Measurements from ENCODE around the gene PRMT3. TPM values are rescaled to one million over a fixed set of nuclear protein-coding genes. Genes with fewer than 3 reads are reported as not detected.

Gene PRMT3
- total RNA-seq, 1 experiment from 2014 or later = 31.4 TPM

DNA sequence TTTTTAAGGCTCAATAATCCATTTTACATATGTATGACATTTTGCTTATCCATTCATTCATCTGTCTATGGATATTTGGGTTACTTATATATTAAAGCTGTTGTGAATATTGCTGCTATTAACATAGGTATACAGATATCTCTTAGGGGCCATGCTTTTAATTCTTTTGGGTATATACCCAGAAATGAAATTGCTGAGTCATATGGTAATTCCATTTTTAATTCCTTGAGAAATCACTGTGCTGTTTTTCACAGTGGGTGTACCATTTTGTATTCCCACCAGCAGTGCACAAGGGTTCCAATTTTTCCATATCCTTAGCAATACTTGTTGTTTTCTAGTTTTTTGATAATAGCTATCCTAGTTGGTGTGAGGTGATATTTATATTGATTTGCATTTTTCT lies 19.0 kb downstream of the PRMT3 start:
- POLR2A ChIA-PET = no interaction called here
- no peaks in the 10 kb centered on the region for H3K4me1 Mint-ChIP-seq
- ATAC-seq (no peak), DNase-seq (ENCODE audit: low spot score) (no peak)
- no peak overlapping the region for H3K27ac Mint-ChIP-seq
- peaks cover 23% of the 10 kb centered on the region for H3K36me3 Mint-ChIP-seq
- CTCF ChIA-PET = no interaction called here
- H3K9me3 Mint-ChIP-seq = no peaks in the 10 kb centered on the region
- H3K27me3 Mint-ChIP-seq (ENCODE audit: low read depth) = no peaks in the 10 kb centered on the region
- H3K4me3 Mint-ChIP-seq = no peak overlapping the region
- TF ChIP-seq EMX1 (CRISPR knock-in tag; IDR thresholded peaks at IDR 0.05) (no peak), PRRX2 (CRISPR knock-in tag; IDR thresholded peaks at IDR 0.05) (no peak), ZNF232 (CRISPR knock-in tag; IDR thresholded peaks at IDR 0.05) (no peak), JUN (CRISPR knock-in tag; IDR thresholded peaks at IDR 0.05) (no peak), FOXK1 (CRISPR knock-in tag; IDR thresholded peaks at IDR 0.05) (no peak), ESRRA (CRISPR knock-in tag; IDR thresholded peaks at IDR 0.05; ENCODE audit: borderline replicate concordance) (no peak), CREM (CRISPR knock-in tag; IDR thresholded peaks at IDR 0.05) (no peak), OVOL2 (CRISPR knock-in tag; IDR thresholded peaks at IDR 0.05; ENCODE audit: borderline replicate concordance) (no peak), CBFB (CRISPR knock-in tag; IDR thresholded peaks at IDR 0.05; ENCODE audit: low read depth) (no peak)
- TF ChIP-seq, protein P1, sequence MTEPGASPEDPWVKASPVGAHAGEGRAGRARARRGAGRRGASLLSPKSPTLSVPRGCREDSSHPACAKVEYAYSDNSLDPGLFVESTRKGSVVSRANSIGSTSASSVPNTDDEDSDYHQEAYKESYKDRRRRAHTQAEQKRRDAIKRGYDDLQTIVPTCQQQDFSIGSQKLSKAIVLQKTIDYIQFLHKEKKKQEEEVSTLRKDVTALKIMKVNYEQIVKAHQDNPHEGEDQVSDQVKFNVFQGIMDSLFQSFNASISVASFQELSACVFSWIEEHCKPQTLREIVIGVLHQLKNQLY (CRISPR knock-in tag; IDR thresholded peaks at IDR 0.05) = no peak
- TF ChIP-seq, protein P2, sequence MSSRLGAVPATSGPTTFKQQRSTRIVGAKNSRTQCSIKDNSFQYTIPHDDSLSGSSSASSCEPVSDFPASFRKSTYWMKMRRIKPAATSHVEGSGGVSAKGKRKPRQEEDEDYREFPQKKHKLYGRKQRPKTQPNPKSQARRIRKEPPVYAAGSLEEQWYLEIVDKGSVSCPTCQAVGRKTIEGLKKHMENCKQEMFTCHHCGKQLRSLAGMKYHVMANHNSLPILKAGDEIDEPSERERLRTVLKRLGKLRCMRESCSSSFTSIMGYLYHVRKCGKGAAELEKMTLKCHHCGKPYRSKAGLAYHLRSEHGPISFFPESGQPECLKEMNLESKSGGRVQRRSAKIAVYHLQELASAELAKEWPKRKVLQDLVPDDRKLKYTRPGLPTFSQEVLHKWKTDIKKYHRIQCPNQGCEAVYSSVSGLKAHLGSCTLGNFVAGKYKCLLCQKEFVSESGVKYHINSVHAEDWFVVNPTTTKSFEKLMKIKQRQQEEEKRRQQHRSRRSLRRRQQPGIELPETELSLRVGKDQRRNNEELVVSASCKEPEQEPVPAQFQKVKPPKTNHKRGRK (CRISPR knock-in tag; IDR thresholded peaks at IDR 0.05; ENCODE audit: borderline replicate concordance) = no peak
- TF ChIP-seq, protein P3, sequence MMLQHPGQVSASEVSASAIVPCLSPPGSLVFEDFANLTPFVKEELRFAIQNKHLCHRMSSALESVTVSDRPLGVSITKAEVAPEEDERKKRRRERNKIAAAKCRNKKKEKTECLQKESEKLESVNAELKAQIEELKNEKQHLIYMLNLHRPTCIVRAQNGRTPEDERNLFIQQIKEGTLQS (CRISPR knock-in tag; conservative IDR thresholded peaks at IDR 0.05) = no peak
- TF ChIP-seq, protein P4, sequence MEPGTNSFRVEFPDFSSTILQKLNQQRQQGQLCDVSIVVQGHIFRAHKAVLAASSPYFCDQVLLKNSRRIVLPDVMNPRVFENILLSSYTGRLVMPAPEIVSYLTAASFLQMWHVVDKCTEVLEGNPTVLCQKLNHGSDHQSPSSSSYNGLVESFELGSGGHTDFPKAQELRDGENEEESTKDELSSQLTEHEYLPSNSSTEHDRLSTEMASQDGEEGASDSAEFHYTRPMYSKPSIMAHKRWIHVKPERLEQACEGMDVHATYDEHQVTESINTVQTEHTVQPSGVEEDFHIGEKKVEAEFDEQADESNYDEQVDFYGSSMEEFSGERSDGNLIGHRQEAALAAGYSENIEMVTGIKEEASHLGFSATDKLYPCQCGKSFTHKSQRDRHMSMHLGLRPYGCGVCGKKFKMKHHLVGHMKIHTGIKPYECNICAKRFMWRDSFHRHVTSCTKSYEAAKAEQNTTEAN (CRISPR knock-in tag; IDR thresholded peaks at IDR 0.05) = no peak
- TF ChIP-seq, protein P5, sequence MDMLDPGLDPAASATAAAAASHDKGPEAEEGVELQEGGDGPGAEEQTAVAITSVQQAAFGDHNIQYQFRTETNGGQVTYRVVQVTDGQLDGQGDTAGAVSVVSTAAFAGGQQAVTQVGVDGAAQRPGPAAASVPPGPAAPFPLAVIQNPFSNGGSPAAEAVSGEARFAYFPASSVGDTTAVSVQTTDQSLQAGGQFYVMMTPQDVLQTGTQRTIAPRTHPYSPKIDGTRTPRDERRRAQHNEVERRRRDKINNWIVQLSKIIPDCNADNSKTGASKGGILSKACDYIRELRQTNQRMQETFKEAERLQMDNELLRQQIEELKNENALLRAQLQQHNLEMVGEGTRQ (CRISPR knock-in tag; IDR thresholded peaks at IDR 0.05) = no peak

DNA sequence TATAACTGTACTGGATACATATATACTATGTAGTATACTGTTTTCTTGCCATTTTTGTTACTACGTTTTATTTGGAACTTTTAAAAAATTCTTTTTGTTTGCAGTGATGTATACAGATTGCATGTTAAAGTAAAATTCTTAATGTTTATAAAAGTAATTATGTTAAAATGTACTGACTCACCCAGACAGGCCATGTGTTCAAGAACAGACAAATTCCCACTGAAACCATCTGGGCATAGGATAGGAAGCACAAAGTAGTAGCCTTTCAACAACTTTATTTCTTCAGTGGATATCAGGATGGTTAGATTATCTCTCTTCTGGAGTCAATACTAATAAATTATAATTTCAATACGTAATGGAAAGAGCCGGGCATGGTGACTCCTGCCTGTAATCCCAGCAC lies 19.8 kb downstream of the PRMT3 start:
- Mint-ChIP-seq H3K4me3 (no peak overlapping the region), H3K36me3 (peaks cover 17% of the 10 kb centered on the region), H3K4me1 (no peaks in the 10 kb centered on the region), H3K27ac (no peak overlapping the region), H3K27me3 (ENCODE audit: low read depth) (no peaks in the 10 kb centered on the region), H3K9me3 (no peaks in the 10 kb centered on the region)
- TF ChIP-seq, protein P3 (CRISPR knock-in tag; conservative IDR thresholded peaks at IDR 0.05) = no peak
- TF ChIP-seq, protein P6, sequence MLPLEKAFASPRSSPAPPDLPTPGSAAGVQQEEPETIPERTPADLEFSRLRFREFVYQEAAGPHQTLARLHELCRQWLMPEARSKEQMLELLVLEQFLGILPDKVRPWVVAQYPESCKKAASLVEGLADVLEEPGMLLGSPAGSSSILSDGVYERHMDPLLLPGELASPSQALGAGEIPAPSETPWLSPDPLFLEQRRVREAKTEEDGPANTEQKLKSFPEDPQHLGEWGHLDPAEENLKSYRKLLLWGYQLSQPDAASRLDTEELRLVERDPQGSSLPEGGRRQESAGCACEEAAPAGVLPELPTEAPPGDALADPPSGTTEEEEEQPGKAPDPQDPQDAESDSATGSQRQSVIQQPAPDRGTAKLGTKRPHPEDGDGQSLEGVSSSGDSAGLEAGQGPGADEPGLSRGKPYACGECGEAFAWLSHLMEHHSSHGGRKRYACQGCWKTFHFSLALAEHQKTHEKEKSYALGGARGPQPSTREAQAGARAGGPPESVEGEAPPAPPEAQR (CRISPR knock-in tag; IDR thresholded peaks at IDR 0.05) = no peak
- no peak for TF ChIP-seq IRF2 (CRISPR knock-in tag; IDR thresholded peaks at IDR 0.05; ENCODE audit: borderline replicate concordance, low read depth)
- TF ChIP-seq, protein P7, sequence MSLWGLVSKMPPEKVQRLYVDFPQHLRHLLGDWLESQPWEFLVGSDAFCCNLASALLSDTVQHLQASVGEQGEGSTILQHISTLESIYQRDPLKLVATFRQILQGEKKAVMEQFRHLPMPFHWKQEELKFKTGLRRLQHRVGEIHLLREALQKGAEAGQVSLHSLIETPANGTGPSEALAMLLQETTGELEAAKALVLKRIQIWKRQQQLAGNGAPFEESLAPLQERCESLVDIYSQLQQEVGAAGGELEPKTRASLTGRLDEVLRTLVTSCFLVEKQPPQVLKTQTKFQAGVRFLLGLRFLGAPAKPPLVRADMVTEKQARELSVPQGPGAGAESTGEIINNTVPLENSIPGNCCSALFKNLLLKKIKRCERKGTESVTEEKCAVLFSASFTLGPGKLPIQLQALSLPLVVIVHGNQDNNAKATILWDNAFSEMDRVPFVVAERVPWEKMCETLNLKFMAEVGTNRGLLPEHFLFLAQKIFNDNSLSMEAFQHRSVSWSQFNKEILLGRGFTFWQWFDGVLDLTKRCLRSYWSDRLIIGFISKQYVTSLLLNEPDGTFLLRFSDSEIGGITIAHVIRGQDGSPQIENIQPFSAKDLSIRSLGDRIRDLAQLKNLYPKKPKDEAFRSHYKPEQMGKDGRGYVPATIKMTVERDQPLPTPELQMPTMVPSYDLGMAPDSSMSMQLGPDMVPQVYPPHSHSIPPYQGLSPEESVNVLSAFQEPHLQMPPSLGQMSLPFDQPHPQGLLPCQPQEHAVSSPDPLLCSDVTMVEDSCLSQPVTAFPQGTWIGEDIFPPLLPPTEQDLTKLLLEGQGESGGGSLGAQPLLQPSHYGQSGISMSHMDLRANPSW (CRISPR knock-in tag; conservative IDR thresholded peaks at IDR 0.05; ENCODE audit: low read depth) = no peak
- TF ChIP-seq TEAD4 (CRISPR knock-in tag; IDR thresholded peaks at IDR 0.05) = no peak
- TF ChIP-seq CREM (CRISPR knock-in tag; IDR thresholded peaks at IDR 0.05) = no peak
- no peak for TF ChIP-seq SMAD4 (CRISPR knock-in tag; IDR thresholded peaks at IDR 0.05)
- TF ChIP-seq KAT7 (CRISPR knock-in tag; IDR thresholded peaks at IDR 0.05; ENCODE audit: borderline replicate concordance) = no peak
- POLR2A ChIA-PET = no interaction called here
- DNase-seq (ENCODE audit: low spot score) = no peak
- CTCF ChIA-PET = interaction anchor here (1.4 kb wide), 1 partner anchor 10 kb away, joined by 5 read pairs; no protein-coding TSS in a partner anchor
- ATAC-seq = no peak

Data from WTC11 (cell line).